RPMI7951 (cell line): ENCODE measurements around the gene NBEA. TPM values are rescaled to one million over a fixed set of nuclear protein-coding genes. Genes with fewer than 3 reads are reported as not detected.
"Not testable (repeated sequence)": the region's sequence is repeated elsewhere in the genome, so short reads cannot be mapped to it uniquely, and the experiment has no call there.

Experiments used
- DNase-seq: peaks from one replicate; pipeline ENCODE4 v3.0.0-alpha.2; 2012; ENCODE audit warnings: low read depth
- total RNA-seq: library from RNA; depleted of rRNA; stranded (reverse); fragments of >200 nt; shearing (Covaris generic); gene quantifications from 2 replicates; pipeline ENCODE4 v1.2.3, GENCODE V29; 2014

NBEA gene
- total RNA-seq, 1 experiment from 2014 or later = 2.5 TPM

DNA sequence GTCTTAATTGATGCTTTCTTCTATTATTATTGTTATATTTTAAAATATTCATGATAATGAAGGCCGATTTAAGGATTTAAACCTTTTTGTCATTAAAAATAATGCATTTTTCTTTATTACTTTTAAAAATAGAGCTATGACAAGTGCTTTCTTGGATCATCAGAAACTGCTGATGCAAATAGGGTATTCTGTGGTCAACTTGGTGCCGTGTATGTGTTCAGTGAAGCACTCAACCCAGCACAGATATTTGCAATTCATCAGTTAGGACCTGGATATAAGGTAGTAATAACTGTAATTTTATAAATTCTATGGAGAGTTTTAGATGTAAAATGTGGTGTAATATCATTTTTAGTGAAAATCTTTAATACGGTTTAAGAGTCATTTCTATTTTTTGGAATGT lies 116.5 kb downstream of the NBEA start:
- DNase-seq = not testable (repeated sequence)

DNA sequence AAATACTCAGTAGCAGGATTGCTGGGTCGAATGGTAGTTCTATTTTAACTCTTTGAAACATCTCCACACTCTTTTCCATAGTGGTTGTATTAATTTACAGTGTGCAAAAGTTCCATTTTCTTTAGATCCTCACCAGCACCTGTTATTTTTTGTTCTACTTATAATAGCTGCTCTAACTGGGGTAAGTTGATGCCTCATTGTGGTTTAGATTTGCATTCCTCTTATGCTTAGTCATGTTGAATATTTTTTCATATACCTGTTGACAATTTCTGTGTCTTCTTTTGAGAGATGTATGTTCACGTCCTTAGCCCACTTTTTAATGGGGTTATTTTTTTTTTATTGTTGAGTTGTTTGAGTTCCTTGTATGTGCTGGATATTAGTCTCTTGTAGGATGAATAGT lies 144.6 kb downstream of the NBEA start:
- DNase-seq = no peak

DNA sequence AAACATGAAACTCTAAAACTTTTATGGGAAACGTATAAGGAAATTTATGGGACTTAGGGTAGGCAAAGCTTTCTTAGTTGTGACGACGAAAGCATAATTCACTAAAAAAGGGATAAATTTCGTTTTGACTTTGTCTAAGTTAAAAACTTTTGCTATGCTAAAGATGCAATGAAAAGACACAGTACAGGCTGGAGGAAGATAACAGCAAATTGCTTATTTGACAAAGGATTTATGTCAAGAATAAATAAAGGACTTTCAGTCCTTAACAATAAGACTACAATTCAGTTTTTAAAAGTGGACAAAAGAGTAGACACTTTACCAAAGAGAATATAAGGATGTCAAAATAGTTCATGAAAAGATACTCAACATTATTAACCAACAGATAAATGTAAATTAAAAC lies 150.2 kb downstream of the NBEA start:
- DNase-seq = no peak

DNA sequence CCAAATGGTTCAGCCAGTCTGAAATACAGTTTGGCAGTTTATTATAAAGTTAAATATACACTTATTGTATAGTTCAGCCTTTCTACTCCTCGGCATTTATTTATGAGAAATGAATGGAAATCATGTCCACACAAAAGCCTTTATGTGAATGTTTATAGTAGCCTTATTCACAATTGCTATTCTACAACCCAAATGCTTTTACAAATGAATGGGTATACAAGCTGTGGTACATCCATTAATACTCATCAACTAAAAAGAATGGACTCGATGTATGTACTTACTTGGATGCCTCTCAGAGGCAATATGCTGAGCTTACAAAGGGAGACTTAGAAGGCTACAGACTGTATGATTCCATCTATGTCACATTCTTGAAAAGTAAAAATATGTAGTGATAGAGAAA lies 150.7 kb downstream of the NBEA start:
- DNase-seq = no peak

DNA sequence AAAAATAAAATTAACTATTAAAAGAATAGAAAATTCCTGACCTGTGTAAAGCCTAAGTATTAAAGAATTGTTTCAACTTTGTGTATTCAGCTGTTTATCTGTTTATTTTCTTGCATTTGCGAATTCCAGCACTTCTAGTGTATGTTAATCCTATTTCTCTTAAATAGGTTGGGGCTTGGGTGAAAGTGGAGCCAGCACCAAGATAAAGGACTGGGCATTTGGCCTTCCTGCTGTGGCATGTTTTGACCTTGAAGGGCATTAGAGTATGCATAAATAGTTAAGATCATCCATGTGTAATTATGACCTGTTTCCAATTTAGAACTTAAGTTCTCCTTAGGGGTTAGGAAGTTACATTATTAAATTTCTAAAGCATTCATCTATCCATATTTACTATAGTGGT lies 151.3 kb downstream of the NBEA start:
- DNase-seq = no peak

DNA sequence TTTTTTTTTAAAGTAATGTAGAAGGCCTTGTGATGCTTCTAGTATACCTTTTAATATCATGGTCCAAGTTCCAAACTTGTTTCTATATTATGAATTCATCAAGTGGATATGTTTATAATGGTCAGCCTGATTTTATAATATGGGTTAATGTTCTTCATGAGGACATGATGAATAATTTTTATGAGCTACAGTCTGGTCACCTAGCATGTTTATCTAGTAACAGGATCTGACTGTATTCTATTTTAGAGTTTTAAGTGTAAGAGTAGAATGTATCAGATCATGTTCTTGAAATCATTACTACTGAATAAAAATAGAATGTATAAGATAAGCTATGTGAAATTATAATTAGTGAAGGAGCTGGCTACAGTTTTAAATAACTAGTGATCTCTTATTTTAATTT lies 164.7 kb downstream of the NBEA start:
- not testable (repeated sequence) for DNase-seq

DNA sequence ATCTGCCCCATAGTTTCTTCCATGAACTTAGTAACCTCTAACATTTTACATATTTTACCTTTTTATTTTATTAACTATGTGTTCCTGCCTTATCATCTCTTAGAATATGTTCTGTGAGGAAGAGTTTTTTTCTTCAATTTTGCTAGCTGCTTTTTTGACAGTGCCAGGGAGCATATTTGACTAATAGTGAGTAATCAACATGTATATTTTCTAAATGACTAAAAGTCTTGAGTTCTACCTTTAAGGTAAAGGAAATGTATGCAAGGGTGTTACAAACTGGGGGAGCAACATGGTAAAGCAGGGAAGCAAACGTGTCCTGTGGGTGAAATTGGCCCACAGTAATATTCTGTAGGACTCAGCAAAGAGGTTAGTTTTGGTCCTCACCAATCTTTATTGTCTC lies 165.5 kb downstream of the NBEA start:
- DNase-seq = no peak

DNA sequence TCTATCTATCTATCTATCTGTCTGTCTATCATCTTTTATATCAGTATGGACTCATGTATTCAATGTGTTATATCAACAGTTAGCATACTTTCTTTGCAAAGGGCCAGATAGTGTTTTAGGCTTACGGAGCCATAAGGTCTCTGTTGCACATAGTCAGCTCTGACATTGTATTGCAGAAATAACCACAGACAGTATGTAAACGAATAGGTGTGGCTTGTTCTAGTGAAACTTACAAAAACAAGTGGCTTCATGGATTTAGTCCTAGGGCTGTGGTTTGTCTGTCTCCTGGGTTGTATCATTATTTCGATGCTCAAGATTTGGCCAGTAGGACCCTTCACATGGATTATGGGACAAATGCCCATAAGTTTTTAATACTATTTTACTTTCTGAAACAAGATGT lies 171.5 kb downstream of the NBEA start:
- not testable (repeated sequence) for DNase-seq

DNA sequence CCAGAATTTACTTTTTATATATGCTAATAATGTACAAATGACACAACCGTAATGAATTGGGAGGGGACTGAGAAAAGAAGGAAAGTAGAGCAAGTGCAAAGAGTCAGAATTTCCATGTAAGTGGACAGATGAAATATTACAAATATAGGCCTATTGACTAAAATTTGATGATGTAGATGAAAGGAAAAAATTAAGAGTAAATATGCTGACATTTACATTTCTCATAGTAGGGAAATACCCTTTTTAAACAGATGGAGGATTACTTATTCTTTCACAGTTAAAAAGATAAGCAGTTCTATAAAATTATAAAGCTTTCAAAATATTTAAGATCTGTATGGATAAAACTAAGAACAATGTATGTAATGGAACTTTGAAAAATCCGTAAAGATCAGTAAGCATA lies 185.4 kb downstream of the NBEA start:
- no peak for DNase-seq

DNA sequence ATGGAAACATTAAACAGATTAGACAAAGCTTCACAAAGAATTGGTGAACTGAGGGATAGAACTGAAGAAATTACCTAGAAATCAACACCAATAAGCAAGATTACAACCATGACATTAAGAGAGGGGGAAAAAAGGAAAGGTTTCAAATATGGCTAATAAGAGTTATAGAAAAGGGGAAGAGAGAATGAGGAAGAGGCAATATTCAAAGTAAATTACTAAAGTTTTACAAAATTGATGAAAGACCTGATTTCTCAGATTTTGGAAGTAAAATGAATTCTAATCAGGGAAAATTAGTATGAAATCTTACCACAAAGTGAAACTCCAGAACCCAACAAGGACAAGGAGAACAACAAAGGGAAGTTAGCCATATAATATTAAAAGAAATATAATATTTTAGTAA lies 187.4 kb downstream of the NBEA start:
- no peak for DNase-seq

DNA sequence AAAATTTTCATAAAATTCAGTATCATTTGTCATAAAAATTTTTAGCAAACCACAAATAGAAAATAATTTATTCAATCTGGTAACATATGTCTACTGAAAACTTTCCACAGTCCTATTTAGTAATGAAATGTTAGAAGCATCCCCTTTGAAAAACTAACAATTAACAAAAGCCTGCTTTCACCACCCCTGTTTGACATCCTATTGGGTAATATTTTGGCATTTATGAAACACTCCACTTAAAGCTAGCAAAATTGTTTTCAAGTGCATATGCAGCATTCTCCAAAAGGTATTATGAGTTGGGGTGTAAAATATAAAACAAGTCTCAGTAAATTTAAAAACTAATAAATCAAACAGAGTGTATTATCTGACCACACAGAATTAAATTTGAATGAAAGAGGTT lies 189.4 kb downstream of the NBEA start:
- DNase-seq = no peak

DNA sequence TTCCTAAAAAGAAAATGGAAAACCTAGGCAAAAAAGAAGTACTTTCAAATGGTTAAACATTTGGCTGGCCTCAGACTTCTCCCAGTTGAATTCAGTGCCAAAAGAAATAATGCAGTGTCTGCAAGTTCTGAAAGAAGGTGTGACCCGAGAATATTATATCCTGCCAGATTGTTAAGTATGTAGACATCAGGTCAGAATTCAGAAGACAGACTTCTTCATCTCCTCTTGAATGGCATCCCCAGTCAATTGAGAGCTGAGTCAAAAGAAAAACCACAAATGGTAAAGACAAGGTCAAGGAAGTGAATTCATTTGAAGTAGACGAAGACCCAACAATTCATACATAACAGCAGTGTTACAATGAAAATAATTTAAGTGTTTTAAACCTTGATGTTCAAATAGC lies 194.5 kb downstream of the NBEA start:
- DNase-seq = no peak

DNA sequence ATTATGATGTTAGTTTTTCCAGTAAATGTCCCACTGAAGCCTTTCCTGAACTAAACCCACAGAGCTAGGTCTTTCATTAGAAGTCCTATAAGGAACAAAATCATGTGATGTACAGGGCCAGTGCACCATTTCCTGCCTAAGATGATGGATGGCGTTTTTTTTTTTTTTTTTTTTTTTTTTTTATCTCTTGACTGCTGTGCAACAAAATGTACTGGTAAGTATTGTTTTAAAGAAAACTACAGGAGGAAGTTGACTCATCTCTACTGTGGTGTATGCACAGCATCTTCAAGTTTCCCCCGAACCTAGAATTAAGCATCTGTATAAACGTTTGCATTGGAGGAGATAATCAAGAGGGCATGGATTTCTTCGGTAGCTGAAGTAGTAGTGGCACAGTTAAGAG lies 197.5 kb downstream of the NBEA start:
- DNase-seq = peak; percentile 66

DNA sequence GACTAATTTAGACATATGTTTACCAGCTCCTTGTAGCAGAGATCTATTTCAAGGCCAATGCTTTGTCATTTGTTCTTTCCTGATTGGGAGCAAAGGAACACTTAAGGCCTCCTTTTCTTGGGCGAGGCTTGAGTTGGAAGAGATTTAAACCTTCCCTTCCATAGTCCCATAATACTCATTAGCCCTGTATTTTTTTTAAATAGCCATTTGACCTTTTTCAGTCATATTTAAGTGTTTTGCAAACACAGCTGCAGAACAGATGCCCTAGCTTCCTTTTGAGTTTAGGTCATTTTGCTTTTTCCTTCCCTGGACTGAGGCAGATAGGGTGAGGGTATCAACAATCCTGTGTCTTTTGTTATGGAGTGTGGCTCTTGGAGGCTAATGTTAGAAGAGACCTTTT lies 198.3 kb downstream of the NBEA start:
- DNase-seq = peak; percentile 56

DNA sequence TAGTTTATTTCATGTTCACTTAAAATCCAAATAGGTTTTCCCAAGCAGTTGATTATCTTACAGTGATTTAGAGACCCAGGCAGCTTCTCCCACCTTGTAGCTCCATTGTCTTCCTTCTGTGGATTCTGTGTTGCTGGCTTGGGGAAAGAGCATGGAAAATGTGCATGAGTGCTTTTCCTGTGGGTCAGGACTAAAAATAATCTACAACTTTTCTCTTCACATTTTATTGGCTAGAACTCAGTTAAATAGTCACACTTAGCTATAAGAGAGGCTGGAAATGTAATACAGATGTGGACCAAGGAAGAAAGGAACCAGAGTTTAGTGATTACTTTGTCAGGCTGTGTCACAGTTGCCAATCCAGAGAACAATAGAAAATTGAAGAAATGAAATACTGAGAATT lies 198.8 kb downstream of the NBEA start:
- peak; percentile 52 for DNase-seq

DNA sequence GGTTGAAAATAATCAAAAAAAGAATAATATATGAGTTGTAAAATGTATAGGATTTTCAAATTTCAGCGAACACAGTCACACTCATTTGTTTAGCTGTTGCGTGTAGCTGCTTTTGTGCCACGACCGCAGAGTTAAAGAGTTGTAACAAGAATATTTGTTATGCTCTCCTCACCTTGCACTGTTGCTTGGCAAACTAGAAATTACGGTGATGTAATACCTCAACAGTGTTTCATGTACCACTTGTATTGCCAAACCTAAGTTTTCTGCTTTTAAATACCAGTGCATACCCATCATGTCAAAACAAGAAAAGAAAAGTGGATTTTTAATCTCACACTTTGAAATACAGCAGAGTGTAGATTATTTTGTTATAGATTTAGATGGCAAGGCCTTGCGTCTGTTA lies 201.1 kb downstream of the NBEA start:
- no peak for DNase-seq

DNA sequence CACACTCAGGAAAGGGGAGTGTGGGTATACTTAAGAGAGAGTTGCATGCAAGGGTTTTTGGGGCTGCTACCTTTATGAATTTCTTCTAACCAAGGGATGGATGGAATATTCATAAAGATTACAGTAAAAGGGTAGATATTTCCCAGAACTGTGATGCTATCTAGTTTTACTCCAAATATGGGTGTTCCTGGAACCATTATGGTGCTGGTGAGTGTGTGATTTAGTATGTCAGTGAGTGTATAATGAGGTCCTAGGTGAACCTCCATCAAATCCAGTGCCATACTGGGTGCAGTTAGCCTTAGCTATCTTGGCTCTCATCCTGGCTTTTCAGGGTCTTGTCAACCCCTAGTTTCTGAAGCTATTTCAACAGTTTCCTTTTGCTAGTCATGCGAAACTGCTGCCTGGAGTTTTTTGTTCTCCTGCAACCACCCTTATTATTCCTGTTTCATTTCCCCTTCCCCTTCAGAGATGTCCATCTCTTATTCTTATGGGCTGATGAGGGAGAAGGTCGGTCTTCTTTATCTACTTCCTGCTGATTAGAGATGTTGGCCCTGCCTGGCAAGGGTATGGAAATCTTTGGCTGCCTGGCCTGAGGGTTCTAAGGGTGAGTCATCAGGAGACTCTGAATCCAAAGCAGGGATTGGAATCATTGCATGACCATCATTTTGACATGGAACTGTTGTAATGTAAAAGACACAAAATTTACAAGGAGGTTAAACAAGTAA lies 202.3 kb downstream of the NBEA start:
- DNase-seq = peak; percentile 82

DNA sequence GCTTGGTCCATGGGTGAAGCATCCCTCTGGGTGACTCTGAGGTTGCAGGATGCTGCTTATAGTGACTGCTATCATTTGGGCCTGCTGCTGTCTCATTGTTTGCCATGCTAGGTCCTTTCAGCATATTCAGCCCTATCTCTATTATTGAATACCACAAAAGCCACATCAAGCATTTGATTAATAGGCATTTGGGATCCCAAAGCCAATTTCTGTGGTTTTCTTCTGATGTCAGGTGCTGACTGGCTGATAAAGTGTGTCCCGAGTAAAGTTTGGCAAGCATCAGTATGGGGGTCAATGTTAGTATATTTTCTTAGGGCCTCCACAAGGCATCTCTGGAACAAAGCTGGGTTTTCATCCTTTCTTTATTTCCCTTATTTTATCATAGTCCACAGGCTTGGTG lies 204.6 kb downstream of the NBEA start:
- no peak for DNase-seq

DNA sequence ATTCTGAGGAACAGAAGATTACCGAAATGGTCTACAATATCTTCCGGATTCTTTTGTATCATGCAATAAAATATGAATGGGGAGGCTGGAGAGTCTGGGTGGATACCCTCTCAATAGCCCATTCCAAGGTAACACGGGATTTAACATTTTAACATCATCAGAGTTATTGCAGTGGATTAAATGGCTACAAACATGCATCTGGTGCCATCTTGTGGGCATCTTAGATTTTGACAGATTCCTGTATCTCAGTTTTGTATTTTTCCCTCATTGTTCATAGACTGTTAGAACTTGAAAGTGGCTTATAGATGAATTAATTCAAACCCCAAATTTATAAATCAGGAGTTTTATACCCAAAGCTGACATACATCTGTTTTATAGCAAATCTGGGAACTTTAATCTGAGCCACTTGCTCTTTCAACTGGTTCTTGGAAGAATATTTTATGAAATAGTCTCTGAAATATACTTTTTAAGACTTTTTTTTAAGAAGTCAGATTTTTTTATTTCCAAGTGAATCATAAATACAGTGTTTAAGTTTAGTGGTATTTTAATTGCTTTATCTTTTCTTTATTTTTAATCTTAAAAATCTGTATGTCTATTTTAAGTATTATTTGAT lies 215.2 kb downstream of the NBEA start:
- DNase-seq = peak; percentile 53

DNA sequence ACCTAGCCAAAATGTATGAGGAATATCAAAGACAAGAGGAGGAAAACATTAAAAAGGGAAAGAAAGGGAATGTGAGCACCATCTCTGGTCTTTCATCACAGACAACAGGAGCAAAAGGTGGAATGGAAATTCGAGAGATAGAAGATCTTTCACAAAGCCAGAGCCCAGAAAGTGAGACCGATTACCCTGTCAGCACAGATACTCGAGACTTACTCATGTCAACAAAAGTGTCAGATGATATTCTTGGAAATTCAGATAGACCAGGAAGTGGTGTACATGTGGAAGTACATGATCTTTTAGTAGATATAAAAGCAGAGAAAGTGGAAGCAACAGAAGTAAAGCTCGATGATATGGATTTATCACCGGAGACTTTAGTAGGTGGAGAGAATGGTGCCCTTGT lies 217.0 kb downstream of the NBEA start:
- no peak for DNase-seq

DNA sequence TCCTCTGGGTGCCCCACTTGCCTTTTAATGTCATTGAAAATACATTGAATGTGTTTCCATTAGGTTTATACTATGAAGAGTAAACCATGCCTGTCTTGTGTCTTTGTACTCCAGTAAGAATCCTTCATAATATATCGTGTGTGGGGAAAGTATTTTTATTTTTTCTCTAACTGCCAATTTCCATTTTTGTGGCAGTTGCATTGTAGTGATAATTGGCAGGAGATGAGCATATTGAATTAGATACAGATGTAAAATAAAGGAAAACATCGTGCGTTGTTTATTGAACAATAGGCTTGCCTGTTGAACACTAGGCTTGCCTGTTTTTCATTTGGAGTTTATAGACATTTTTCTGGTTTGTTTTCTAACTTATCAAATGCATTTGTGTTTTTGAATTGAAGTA lies 218.8 kb downstream of the NBEA start:
- no peak for DNase-seq

DNA sequence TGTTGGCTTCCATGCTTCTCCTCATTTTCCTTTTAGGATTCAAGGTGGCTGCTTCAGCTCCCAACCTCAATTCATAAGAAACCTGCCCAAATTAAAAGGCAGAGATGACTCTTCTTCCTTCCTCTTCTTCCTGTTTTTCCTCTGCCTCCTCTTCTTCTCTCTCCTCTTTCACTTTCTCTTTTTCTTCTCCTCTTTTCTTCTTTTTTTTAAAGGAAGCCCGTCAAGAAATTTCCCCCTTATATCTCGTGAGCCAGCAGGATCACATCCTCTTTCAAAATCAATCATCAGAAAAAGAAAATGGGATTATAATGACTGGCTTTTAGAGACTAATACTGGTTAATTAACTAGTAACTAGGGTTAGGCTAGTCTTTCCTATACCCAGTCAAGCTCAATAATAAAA lies 220.3 kb downstream of the NBEA start:
- no peak for DNase-seq

DNA sequence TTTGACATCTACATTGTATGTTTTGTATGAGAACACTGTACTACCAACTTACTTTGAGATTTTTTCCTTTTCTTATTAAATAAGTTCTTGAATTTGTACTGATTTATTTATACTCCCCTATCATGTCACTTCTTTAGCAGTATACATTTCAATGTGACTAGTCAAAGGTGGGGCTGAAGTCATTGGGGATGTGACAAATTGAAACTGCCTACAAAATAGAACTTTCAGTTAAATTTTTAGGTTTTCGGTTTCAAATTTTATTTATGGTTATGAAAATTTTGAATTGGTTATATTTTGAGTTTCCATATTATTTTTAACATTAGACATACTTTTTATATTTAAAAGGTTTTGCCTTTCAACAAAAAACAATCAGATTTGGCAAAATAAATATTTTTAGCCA lies 221.6 kb downstream of the NBEA start:
- no peak for DNase-seq
